ENCODE measurements around the gene TOX2. TPM values are rescaled to one million over a fixed set of nuclear protein-coding genes. Genes with fewer than 3 reads are reported as not detected.

Gene TOX2
- polyA plus RNA-seq, 1 donor: 4.7 TPM

DNA sequence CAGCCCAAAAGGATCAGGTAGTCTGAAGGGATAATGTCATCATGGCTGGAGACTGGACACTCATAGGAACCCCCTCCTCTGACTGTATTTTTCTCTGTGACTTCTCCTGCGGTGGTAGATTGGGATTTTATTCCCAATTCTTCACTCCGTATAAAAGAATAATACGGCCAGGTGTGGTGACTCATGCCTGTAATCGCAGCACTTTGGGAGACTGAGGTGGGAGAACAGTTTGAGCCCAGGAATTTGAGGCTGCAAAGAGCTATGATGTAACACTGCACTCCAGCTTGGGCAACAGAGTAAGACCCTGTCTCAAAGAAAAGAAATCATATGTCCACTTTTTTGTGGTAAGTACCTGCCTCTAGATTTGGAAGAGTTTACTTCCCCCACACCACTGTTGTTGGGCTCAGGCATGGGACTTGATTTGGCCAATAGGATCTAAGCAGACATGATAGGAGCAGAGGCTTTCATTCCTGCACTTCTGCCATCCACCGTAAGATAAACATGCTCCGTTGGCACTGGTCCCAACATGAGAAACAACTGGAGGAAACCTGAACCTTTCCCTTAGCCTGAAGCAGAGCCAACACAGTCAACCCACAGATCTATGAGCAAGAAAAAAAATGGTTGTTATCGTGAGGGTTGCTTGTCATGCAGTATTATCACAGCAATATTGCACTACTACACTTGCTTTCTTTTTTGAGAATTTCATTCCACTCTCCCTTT lies 190.3 kb downstream of the TOX2 start:
- H3K4me3 ChIP-seq (ENCODE audit: low read length): no peak overlapping the region
- no peaks in the 10 kb centered on the region for H3K4me1 ChIP-seq (ENCODE audit: control insufficient read depth, insufficient read depth, low read length)
- H3K9me3 ChIP-seq (ENCODE audit: control insufficient read depth, low read depth, low read length): no peaks in the 10 kb centered on the region
- no peak overlapping the region for H3K27ac ChIP-seq (ENCODE audit: low read length)
- peaks cover 17% of the 10 kb centered on the region for H3K27me3 ChIP-seq (ENCODE audit: control insufficient read depth, insufficient read depth, low read length)
- H3K36me3 ChIP-seq (ENCODE audit: control insufficient read depth, insufficient read depth, low read length): no peaks in the 10 kb centered on the region
- no peak for DNase-seq
- WGBS (ENCODE audit: insufficient coverage, low lambda C conversion rate): no CpG with 5 or more reads among the region's 7 CpGs

DNA sequence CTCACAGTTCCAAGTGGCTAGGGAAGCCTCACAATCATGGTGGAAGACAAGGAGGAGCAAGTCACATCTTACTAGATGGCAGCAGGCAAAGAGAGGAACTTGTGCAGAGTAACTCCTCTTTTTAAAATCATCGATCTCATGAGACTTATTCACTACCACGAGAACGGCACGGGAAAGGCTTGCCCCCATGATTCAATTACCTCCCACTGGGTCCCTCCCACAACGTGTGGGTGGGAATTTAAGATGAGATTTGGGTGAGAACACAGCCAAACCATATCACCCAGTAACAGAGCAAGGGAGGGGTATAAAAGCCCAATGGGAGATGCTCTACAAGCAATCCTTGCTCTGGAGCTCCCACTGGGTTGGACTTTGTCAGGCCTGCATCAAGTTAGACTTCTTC lies 192.0 kb downstream of the TOX2 start:
- 40% methylated on average over 1 of the region's 5 CpGs for WGBS (ENCODE audit: insufficient coverage, low lambda C conversion rate)
- no peak overlapping the region for H3K4me3 ChIP-seq (ENCODE audit: low read length)
- no peaks in the 10 kb centered on the region for H3K4me1 ChIP-seq (ENCODE audit: control insufficient read depth, insufficient read depth, low read length)
- no peaks in the 10 kb centered on the region for H3K36me3 ChIP-seq (ENCODE audit: control insufficient read depth, insufficient read depth, low read length)
- H3K27ac ChIP-seq (ENCODE audit: low read length): no peak overlapping the region
- H3K27me3 ChIP-seq (ENCODE audit: control insufficient read depth, insufficient read depth, low read length): peaks cover 19% of the 10 kb centered on the region
- H3K9me3 ChIP-seq (ENCODE audit: control insufficient read depth, low read depth, low read length): no peaks in the 10 kb centered on the region
- no peak for DNase-seq

DNA sequence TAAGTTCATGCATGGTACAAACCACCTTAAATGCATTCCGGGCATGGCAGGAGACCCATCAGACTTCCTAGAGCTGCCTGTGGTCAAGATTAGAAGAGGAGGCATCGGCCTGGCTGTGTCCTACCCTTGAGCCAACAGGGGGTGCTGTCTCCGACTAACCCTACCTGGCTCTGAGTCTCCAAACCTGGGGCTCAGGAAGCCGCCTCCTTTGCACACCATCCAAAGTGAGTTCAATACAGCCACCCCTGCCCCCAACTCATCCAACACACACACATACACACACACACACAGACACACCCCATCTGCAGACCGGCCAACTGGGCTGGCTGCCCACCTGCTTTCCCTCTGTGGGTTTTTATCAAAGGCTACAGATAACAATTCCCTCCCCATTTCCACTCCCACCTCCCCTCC lies 195.3 kb downstream of the TOX2 start:
- Histone ChIP-seq H3K9me3 (ENCODE audit: control insufficient read depth, low read depth, low read length) (no peaks in the 10 kb centered on the region), H3K4me1 (ENCODE audit: control insufficient read depth, insufficient read depth, low read length) (peaks cover 2% of the 10 kb centered on the region), H3K27me3 (ENCODE audit: control insufficient read depth, insufficient read depth, low read length) (peaks cover 23% of the 10 kb centered on the region), H3K4me3 (ENCODE audit: low read length) (no peak overlapping the region), H3K27ac (ENCODE audit: low read length) (no peak overlapping the region), H3K36me3 (ENCODE audit: control insufficient read depth, insufficient read depth, low read length) (peaks cover 5% of the 10 kb centered on the region)
- no peak for DNase-seq
- WGBS (ENCODE audit: insufficient coverage, low lambda C conversion rate): no CpG with 5 or more reads among the region's 5 CpGs

DNA sequence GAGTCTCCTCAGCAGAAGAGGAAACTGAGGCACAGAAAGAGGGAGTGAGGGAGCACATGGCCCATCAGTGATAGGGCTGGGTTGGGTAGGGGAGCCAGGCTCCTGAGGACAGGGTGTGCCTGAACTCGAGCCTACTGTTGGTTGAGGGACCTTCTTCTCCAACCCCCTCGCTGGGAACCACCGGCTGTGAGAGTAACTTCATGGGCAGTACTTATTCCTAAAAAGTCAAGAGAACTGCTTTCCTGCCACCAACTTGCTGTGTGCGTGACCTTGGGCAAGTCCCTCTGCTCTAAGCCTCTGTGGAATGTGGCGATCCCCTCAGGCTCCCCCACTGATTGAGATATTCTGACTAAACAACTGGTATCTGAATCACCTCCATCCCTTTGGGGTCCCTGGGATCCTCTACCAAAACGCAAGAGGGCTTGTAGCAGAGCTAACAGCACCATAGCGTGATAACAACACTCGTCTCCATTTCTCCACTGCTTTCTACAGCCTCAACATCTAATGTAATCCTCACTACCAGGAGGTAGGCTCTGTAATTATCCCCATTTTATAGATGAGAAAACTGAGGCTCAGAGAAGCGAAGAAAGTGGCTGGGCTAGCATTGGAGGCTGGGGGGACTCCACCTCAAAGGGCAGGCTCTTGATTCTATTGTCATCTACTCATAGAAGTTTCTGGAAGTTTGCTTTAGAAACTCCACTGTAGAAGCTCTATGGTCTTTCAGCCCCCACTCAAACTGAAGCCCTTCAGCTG lies 196.3 kb downstream of the TOX2 start:
- Histone ChIP-seq H3K27ac (ENCODE audit: low read length) (no peak overlapping the region), H3K4me3 (ENCODE audit: low read length) (no peak overlapping the region), H3K9me3 (ENCODE audit: control insufficient read depth, low read depth, low read length) (no peaks in the 10 kb centered on the region), H3K36me3 (ENCODE audit: control insufficient read depth, insufficient read depth, low read length) (peaks cover 5% of the 10 kb centered on the region), H3K27me3 (ENCODE audit: control insufficient read depth, insufficient read depth, low read length) (peaks cover 29% of the 10 kb centered on the region), H3K4me1 (ENCODE audit: control insufficient read depth, insufficient read depth, low read length) (peaks cover 2% of the 10 kb centered on the region)
- WGBS (ENCODE audit: insufficient coverage, low lambda C conversion rate): no CpG with 5 or more reads among the region's 9 CpGs
- no peak for DNase-seq

DNA sequence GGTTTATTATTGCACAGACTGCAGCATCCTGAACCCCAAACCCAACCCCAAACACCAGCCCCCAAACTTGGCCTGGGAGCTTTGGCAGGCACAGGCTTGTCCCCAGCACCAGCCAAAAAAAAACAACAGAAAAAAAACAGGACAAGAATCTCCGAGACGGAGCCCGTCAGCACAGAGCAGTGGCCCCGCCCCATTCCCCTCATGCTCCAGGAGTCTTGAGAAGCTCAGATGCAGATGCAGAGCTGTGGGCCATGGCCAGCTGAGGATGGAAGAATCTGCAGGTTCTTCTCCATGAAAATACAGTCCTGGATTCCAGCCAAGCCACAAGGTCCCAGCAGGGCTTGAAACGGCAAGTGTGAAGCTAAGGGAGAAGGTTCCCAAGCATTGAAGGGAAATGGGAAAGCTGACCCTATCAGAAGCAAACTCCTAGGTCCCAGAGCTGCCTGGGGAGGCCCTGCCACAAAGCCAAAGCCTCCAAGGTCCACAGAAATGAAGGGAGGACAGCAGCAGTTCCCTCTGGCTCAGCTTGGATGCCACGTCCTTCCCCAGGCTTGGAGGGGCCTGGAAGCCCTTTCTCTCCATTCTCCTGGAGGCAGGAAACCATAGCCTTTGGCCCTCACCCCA lies 197.2 kb downstream of the TOX2 start:
- H3K36me3 ChIP-seq (ENCODE audit: control insufficient read depth, insufficient read depth, low read length): peaks cover 5% of the 10 kb centered on the region
- H3K27ac ChIP-seq (ENCODE audit: low read length): no peak overlapping the region
- no peak for DNase-seq
- WGBS (ENCODE audit: insufficient coverage, low lambda C conversion rate): no CpG with 5 or more reads among the region's 6 CpGs
- peaks cover 31% of the 10 kb centered on the region for H3K27me3 ChIP-seq (ENCODE audit: control insufficient read depth, insufficient read depth, low read length)
- H3K4me1 ChIP-seq (ENCODE audit: control insufficient read depth, insufficient read depth, low read length): peaks cover 2% of the 10 kb centered on the region
- no peaks in the 10 kb centered on the region for H3K9me3 ChIP-seq (ENCODE audit: control insufficient read depth, low read depth, low read length)
- no peak overlapping the region for H3K4me3 ChIP-seq (ENCODE audit: low read length)

DNA sequence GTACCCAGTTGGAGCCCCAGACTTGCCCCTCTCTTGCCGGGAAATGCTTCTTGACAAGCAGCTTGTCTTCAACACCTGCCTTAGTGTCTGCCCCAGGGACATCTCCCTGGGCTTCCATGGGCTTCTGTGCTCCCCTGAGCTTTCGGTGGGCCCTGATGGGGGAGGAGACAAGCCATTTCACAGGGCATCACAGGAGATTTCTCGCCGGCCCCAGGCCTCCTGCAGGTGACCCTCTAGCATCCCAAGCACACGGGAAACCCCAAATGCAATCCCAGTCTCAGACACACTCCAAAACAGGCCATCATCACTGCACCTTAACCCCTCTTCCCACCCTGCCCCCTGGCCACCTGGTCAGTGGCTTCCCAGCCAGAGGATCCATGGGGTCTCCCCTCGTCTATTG lies 197.8 kb downstream of the TOX2 start:
- DNase-seq: no peak
- no peak overlapping the region for H3K4me3 ChIP-seq (ENCODE audit: low read length)
- H3K27ac ChIP-seq (ENCODE audit: low read length): no peak overlapping the region
- H3K27me3 ChIP-seq (ENCODE audit: control insufficient read depth, insufficient read depth, low read length): peaks cover 26% of the 10 kb centered on the region
- H3K9me3 ChIP-seq (ENCODE audit: control insufficient read depth, low read depth, low read length): no peaks in the 10 kb centered on the region
- H3K4me1 ChIP-seq (ENCODE audit: control insufficient read depth, insufficient read depth, low read length): peaks cover 2% of the 10 kb centered on the region
- WGBS (ENCODE audit: insufficient coverage, low lambda C conversion rate): no CpG with 5 or more reads among the region's 6 CpGs
- H3K36me3 ChIP-seq (ENCODE audit: control insufficient read depth, insufficient read depth, low read length): peaks cover 5% of the 10 kb centered on the region

DNA sequence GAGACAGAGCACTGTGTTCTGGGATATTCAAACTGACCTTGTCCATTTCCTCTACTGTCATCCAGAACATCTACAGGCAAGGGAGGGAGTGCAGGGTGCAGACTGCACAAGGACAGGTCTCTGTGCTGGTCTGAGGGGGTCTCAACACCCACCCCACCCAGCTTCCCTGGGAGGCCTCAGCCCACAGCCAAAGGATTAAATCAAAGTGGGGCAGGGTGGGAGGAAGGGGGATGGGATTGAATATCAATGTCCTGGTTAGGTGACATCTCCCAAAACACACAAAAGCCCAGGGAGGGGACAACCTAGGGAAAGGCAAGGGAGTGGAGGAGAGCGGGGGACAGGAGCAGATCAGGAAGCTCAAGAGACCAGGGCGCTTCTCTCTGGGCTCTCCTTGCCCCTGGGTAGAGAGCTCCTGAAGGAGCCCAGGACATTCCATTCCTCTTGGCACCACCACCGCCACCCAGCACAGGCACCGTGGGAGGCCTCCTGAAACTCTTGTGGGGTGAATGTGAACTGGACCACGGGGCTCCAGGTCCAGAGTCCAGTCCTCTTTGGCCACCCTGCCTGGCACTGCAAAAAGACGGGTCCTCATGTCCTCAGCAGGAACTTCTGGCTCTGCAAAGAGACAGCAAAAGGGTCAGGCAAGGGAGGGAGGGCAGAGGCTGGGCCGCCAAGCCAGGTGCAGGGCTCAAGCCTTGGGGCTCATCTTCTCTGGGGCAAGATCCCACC lies 198.4 kb downstream of the TOX2 start:
- Histone ChIP-seq H3K4me3 (ENCODE audit: low read length) (no peak overlapping the region), H3K27me3 (ENCODE audit: control insufficient read depth, insufficient read depth, low read length) (peaks cover 26% of the 10 kb centered on the region), H3K4me1 (ENCODE audit: control insufficient read depth, insufficient read depth, low read length) (peaks cover 2% of the 10 kb centered on the region), H3K27ac (ENCODE audit: low read length) (no peak overlapping the region), H3K36me3 (ENCODE audit: control insufficient read depth, insufficient read depth, low read length) (peaks cover 5% of the 10 kb centered on the region), H3K9me3 (ENCODE audit: control insufficient read depth, low read depth, low read length) (no peaks in the 10 kb centered on the region)
- no peak for DNase-seq
- no CpG with 5 or more reads among the region's 7 CpGs for WGBS (ENCODE audit: insufficient coverage, low lambda C conversion rate)

DNA sequence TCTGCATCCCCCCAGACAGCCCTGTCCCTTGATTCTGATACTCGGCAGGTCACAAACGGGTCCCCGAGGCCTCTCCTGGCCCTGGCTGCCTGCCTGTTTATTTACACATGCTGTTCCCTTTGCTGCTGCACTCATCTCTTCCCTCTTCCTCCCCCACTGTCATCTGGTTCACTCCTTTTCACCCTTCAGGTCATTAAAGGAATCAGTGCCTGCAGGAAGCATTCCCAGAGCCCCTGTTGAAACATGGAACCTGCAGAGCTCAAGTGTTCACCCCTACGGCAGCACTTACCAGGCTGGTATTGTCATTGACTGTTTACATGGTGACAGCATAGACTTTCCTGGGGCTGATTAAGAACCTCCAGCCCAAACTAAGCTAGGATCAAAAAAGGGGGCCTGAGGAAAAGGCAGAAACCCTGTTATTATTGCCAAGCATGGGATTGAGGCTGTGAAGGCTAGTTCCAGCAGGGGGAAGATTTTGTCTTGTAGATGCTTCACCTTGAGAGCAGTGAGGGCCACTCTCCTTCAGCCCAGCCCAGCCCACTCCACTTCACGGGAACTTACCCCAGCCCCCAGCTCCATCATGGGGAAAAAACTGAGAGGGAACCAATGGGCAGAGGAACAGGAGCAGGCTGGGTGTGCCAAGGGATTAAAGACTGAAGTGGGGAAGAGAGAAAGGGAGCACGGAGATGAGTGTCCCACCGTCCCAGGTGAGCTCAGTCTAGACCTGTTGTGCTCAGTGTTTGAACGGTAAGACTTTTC lies 199.1 kb downstream of the TOX2 start:
- H3K27ac ChIP-seq (ENCODE audit: low read length): no peak overlapping the region
- peaks cover 26% of the 10 kb centered on the region for H3K27me3 ChIP-seq (ENCODE audit: control insufficient read depth, insufficient read depth, low read length)
- no CpG with 5 or more reads among the region's 8 CpGs for WGBS (ENCODE audit: insufficient coverage, low lambda C conversion rate)
- H3K4me3 ChIP-seq (ENCODE audit: low read length): no peak overlapping the region
- no peak for DNase-seq
- H3K9me3 ChIP-seq (ENCODE audit: control insufficient read depth, low read depth, low read length): no peaks in the 10 kb centered on the region
- H3K36me3 ChIP-seq (ENCODE audit: control insufficient read depth, insufficient read depth, low read length): peaks cover 5% of the 10 kb centered on the region
- H3K4me1 ChIP-seq (ENCODE audit: control insufficient read depth, insufficient read depth, low read length): peaks cover 2% of the 10 kb centered on the region

DNA sequence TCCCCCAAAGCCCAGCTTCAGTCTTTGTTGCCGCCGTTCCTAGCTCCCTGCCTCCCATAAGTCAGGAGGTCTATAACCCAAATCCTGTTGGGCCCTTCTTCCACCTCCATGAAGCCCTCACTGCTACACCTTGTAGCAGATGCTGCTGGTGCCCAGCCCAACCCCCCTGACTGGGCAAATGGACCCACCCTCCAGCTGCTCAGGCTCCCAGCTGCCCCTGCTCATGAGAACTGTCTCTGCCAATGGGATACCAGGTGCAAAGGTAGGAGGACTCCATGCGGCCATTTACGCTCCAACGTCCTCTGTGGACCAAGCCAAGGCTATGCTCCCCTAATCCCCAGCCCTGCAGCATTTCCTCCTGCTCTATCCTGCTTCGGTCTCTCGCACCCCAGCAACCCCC lies 200.5 kb downstream of the TOX2 start:
- H3K4me1 ChIP-seq (ENCODE audit: control insufficient read depth, insufficient read depth, low read length): peaks cover 2% of the 10 kb centered on the region
- no peak overlapping the region for H3K4me3 ChIP-seq (ENCODE audit: low read length)
- no peak for DNase-seq
- no peak overlapping the region for H3K27ac ChIP-seq (ENCODE audit: low read length)
- H3K27me3 ChIP-seq (ENCODE audit: control insufficient read depth, insufficient read depth, low read length): peaks cover 26% of the 10 kb centered on the region
- H3K36me3 ChIP-seq (ENCODE audit: control insufficient read depth, insufficient read depth, low read length): peaks cover 5% of the 10 kb centered on the region
- WGBS (ENCODE audit: insufficient coverage, low lambda C conversion rate): no CpG with 5 or more reads among the region's 7 CpGs
- no peaks in the 10 kb centered on the region for H3K9me3 ChIP-seq (ENCODE audit: control insufficient read depth, low read depth, low read length)

All from large intestine (tissue), 3 donors.